ENCODE data around the gene OR5B12.

- TF ChIP-seq CTCF (IDR thresholded peaks at IDR 0.05; ENCODE audit: low read depth, low read length, poor library complexity, severe bottlenecking), result no peak
- TF ChIP-seq EZH2phosphoT487 (IDR thresholded peaks at IDR 0.05; ENCODE audit: borderline replicate concordance, low read length), result no peak
These were observed 29.9 kb upstream of the OR5B12 start for GRCh38 chr11:58471892-58472291.

Measured in DOHH2 (cell line).